ENCODE data around the gene PDF.
A peak's percentile ranks its signal among the peaks of the same experiment; 100 is the strongest.

PDF gene

GRCh38 chr16:69339289-69340094 is 9.1 kb upstream of the PDF start, which contains the start of the genes COG8 and NIP7:
COG8 (minus strand) TSS chr16:69339564; CDS start chr16:69339552, 12 bp downstream.
NIP7 (plus strand) TSS chr16:69339772; CDS start chr16:69339830, 58 bp downstream.
- DNase-seq (ENCODE audit: low read depth in 2 of 3, low spot score in 2 of 3), result peak; percentile 78 to 89 (median 79)

- DNase-seq (ENCODE audit: low read depth in 2 of 3, low spot score in 2 of 3), result no peak
Measured at GRCh38 chr16:69338557-69339288, 8.3 kb upstream of the PDF start.

- DNase-seq (ENCODE audit: low read depth in 2 of 3, low spot score in 2 of 3), result no peak
Measured at GRCh38 chr16:69334696-69335095, 4.3 kb upstream of the PDF start.

GRCh38 chr16:69329369-69330285 is 761 bp downstream of the PDF start:
- DNase-seq (ENCODE audit: low read depth in 2 of 3, low spot score in 2 of 3), result peak in 1 of 3 experiments; percentile 12

GRCh38 chr16:69328854-69329316 is 1.5 kb downstream of the PDF start:
- DNase-seq (ENCODE audit: low read depth in 2 of 3, low spot score in 2 of 3), result no peak

- no peak for DNase-seq (ENCODE audit: low read depth in 2 of 3, low spot score in 2 of 3)
Measured at GRCh38 chr16:69327585-69328310, 2.6 kb downstream of the PDF start.

GRCh38 chr16:69326172-69326873 is 4.1 kb downstream of the PDF start:
- DNase-seq (ENCODE audit: low read depth in 2 of 3, low spot score in 2 of 3), result no peak

GRCh38 chr16:69325784-69326171 is 4.6 kb downstream of the PDF start:
- DNase-seq (ENCODE audit: low read depth in 2 of 3, low spot score in 2 of 3), result no peak

GRCh38 chr16:69324585-69325253 is 5.7 kb downstream of the PDF start:
- no peak for DNase-seq (ENCODE audit: low read depth in 2 of 3, low spot score in 2 of 3)

GRCh38 chr16:69324013-69324531 is 6.3 kb downstream of the PDF start:
- no peak for DNase-seq (ENCODE audit: low read depth in 2 of 3, low spot score in 2 of 3)

- no peak for DNase-seq (ENCODE audit: low read depth in 2 of 3, low spot score in 2 of 3)
Measured at GRCh38 chr16:69323415-69323814, 7.0 kb downstream of the PDF start.

- no peak for DNase-seq (ENCODE audit: low read depth in 2 of 3, low spot score in 2 of 3)
Measured at GRCh38 chr16:69322343-69322742, 8.0 kb downstream of the PDF start.

GRCh38 chr16:69321080-69321479 is 9.3 kb downstream of the PDF start:
- DNase-seq (ENCODE audit: low read depth in 2 of 3, low spot score in 2 of 3), result no peak

GRCh38 chr16:69320740-69321073 is 9.7 kb downstream of the PDF start:
- no peak for DNase-seq (ENCODE audit: low read depth in 2 of 3, low spot score in 2 of 3)

- DNase-seq (ENCODE audit: low read depth in 2 of 3, low spot score in 2 of 3), result no peak
Measured at GRCh38 chr16:69319826-69320739, 10.3 kb downstream of the PDF start.

GRCh38 chr16:69319381-69319780 is 11.0 kb downstream of the PDF start:
- DNase-seq (ENCODE audit: low read depth in 2 of 3, low spot score in 2 of 3), result no peak

GRCh38 chr16:69318911-69319289 is 11.5 kb downstream of the PDF start:
- DNase-seq (ENCODE audit: low read depth in 2 of 3, low spot score in 2 of 3), result no peak
